ENCODE results near the gene CNEP1R1.
A peak's percentile ranks its signal among the peaks of the same experiment; 100 is the strongest.
"Not testable (repeated sequence)": the region's sequence is repeated elsewhere in the genome, so short reads cannot be mapped to it uniquely, and the experiment has no call there.

CNEP1R1 gene

GRCh38 chr16:50024684-50025536, at the start of gene CNEP1R1:
TSS of gene CNEP1R1 (plus strand) at chr16:50025225. CDS start at chr16:50025316, 91 bp downstream.
- peak; percentile 92 for DNase-seq (ENCODE audit: low read depth)

GRCh38 chr16:49977427-49977826, 47.6 kb upstream of the CNEP1R1 start:
- no peak for DNase-seq (ENCODE audit: low read depth)

GRCh38 chr16:49978569-49979326, 46.3 kb upstream of the CNEP1R1 start:
- DNase-seq (ENCODE audit: low read depth) = no peak

GRCh38 chr16:49980166-49980565, 44.9 kb upstream of the CNEP1R1 start:
- no peak for DNase-seq (ENCODE audit: low read depth)

- peak; percentile 42 for DNase-seq (ENCODE audit: low read depth)
These were observed 38.5 kb upstream of the CNEP1R1 start for GRCh38 chr16:49986351-49987124.

GRCh38 chr16:49987381-49987780, 37.6 kb upstream of the CNEP1R1 start:
- DNase-seq (ENCODE audit: low read depth) = no peak

- DNase-seq (ENCODE audit: low read depth) = no peak
These were observed 32.2 kb upstream of the CNEP1R1 start for GRCh38 chr16:49992825-49993224.

GRCh38 chr16:49993579-49993978, 31.4 kb upstream of the CNEP1R1 start:
- DNase-seq (ENCODE audit: low read depth) = no peak

- no peak for DNase-seq (ENCODE audit: low read depth)
These were observed 31.0 kb upstream of the CNEP1R1 start for GRCh38 chr16:49994006-49994405.

GRCh38 chr16:49995720-49996119, 29.3 kb upstream of the CNEP1R1 start:
- no peak for DNase-seq (ENCODE audit: low read depth)

- no peak for DNase-seq (ENCODE audit: low read depth)
These were observed 27.2 kb upstream of the CNEP1R1 start for GRCh38 chr16:49997721-49998251.

GRCh38 chr16:49998991-49999390, 26.0 kb upstream of the CNEP1R1 start:
- no peak for DNase-seq (ENCODE audit: low read depth)

- no peak for DNase-seq (ENCODE audit: low read depth)
These were observed 23.9 kb upstream of the CNEP1R1 start for GRCh38 chr16:50001144-50001543.

- no peak for DNase-seq (ENCODE audit: low read depth)
These were observed 22.8 kb upstream of the CNEP1R1 start for GRCh38 chr16:50002190-50002589.

- DNase-seq (ENCODE audit: low read depth) = no peak
These were observed 20.8 kb upstream of the CNEP1R1 start for GRCh38 chr16:50004239-50004638.

GRCh38 chr16:50006964-50007363, 18.1 kb upstream of the CNEP1R1 start:
- no peak for DNase-seq (ENCODE audit: low read depth)

GRCh38 chr16:50007744-50008143, 17.3 kb upstream of the CNEP1R1 start:
- no peak for DNase-seq (ENCODE audit: low read depth)

- no peak for DNase-seq (ENCODE audit: low read depth)
These were observed 14.8 kb upstream of the CNEP1R1 start for GRCh38 chr16:50010212-50010611.

GRCh38 chr16:50011707-50012106, 13.3 kb upstream of the CNEP1R1 start:
- no peak for DNase-seq (ENCODE audit: low read depth)

GRCh38 chr16:50012182-50012581, 12.8 kb upstream of the CNEP1R1 start:
- DNase-seq (ENCODE audit: low read depth) = no peak

GRCh38 chr16:50014211-50014610, 10.8 kb upstream of the CNEP1R1 start:
- not testable (repeated sequence) for DNase-seq (ENCODE audit: low read depth)

- no peak for DNase-seq (ENCODE audit: low read depth)
These were observed 9.4 kb upstream of the CNEP1R1 start for GRCh38 chr16:50015631-50016030.

All from stromal cell of bone marrow (primary cell).